Stimulated activated CD4-positive, alpha-beta T cell treated with anti-CD3 and anti-CD28 coated beads, Interleukin-12 subunit alpha, Interleukin-12 subunit beta, amount 100 ng/mL, for 48 hours (primary cell): ENCODE results near the gene C15orf40.
A peak's percentile ranks its signal among the peaks of the same experiment; 100 is the strongest.

Source experiments
- DNase-seq, 3 donors: peaks; one replicate each; pipeline ENCODE4 v3.0.0-alpha.2; 2020; ENCODE audit warnings: low read depth in 2 of 3, low spot score in 1 of 3

Gene C15orf40

DNA sequence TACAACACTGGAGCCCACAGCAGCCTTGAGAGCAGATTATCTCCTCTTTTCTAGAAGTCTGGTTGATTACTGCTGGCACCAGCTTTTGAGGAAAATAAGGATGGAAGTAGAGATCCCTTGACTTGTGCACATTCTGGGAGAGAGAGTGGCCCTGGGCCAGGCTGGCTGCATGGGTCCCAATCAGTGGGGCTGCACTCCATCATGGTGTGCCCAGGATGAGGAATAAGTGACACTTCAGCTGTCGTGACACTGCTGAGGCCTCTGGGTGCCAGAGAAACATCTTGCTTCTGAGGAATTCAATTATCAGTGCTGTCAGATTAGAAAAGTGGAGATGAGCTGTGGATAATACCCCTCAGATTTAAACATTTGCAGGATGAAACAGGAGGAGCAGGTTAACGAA is 16.4 kb downstream of the C15orf40 start:
- no peak for DNase-seq

DNA sequence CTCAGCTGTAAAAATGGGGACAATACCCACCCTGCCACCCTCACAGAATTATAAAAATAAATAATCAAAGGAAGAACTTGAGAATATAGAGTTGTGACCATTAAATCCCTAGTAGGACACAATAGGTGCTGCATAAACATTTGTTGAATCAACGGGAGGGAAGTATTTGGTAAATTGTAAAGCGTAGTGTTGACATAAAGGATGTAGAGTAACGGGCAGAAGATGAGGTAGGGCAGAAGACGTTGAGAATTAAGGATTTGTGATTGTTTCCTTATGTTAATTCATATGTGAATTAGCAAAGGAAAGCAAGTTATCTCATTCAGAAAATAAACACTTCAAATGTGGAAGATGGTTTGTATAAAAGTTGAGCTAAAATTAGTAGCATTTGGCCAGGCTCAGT is 18.3 kb downstream of the C15orf40 start:
- DNase-seq = no peak

DNA sequence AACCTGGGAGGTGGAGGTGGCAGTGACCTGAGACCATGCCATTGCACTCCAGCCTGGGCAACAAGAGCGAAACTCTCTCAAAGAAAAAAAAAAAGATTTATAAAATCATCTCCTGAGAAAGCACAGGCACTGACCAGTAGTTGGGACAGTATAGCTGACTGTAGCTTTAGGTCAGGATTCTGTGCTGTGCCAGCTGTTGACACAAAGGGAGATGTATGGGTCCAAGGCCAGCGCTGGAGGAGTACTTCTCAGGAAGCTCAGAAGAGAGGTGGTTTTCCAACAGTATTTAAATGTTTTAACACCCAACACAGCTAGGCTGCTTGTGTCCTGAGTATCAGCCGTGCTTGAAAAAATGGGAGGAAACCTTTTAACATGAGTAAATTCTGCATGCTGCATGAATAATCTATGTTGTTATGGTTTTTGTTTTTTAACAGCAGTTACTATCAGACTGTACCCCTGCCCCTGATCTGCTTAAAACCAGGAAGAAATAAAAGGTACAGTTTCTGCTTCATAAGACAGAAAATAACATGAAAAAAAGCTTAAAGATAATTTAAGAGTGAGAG is 18.9 kb downstream of the C15orf40 start:
- DNase-seq = no peak

DNA sequence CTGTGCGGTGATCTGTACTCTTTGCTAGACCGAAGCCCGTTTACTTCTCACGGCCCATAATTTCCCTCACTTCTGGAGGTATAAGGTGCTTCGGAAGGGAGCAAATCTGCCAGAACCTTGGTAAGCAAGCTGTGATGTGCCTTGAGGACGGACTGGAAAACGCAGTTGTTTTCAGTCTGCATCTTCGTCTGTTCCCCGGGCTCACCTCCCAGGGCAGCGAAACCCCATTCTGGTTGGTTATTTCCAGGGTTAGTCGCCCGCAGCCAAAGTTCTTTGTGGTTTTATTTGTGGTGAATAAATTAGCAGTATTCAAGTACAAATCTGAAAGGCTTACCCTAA is 25.0 kb downstream of the C15orf40 start:
- peak in 2 of 3 donors; percentile 5 to 12 for DNase-seq

DNA sequence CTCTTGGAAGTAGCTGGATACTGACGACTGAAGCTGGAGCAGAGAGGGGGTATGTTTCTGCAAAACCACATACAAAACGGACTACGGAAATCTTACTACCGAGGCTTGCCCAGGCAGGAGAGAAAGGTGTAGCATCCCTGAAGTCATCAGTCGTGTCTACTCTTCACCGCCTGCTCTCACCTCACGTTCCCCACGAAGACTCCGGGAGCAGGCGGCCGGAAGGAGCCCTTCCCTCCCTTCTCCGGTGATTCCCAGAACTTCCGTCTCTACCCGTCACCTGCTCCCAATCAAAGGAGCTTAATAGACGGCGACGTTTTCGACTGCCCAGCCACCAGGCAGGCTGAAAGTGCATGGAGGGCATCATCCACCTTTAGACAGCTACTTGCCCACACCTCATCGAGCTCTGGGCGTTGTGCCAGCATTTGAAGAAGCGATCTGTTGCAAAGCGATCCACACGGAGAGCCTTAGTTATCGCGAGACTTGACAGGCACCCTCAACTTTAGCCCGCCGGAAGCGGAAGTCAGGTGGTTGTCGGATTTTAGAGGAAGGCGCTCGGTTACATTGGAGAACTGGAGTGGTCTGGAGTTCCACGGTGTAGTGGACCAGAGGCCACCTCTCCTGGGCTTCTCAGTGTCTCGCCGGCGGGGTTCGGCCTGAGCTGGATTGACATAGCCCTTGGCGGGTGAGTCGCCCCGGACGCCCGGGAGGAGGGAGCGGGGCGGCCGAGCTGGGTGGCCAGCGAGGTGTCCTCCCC is 25.6 kb downstream of the C15orf40 start, which contains the start of gene RAMAC:
Gene RAMAC, plus strand, starts transcription at position 523 of the 754 bp plus-strand sequence. CDS start 2,809 bp downstream, outside the sequence.
- peak; percentile 85 to 88 (median 87) for DNase-seq

DNA sequence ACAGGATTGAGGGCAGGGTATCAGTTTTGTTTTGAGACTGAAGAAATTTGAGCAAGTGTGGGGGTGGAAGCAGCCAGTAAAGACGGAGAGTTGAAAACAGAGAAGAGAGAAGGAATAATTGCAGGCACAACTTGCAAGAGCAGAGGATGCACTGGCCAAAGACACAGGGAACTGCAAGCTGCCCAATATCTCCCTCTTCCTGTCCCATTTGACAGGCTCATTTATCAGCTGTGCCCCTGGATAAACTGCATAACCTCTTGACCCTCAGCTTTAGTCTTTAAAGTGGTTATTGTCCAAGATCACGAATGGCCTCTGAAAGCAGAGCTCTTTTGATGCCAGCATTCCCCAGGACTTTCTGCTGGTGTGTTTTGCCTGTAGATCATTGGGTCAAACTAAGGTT is 30.5 kb downstream of the C15orf40 start:
- DNase-seq = no peak

DNA sequence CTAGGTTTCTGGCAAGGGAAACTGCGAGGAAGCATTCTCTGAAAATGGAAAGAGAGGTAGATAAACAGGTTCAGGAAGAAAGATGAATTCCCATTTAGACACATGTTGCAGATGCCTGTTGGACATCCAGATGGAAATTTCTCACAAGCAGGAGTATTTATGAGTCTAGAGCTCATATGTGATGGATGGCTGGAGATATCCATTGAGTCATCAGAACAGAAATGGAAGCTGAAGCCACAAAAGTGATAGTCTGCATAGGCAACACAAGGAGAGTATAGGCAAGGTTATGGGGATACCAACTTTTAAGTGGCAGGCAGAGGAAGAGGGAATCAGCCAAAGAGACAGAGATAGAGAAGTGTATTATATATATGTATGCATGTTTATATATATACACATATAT is 31.7 kb downstream of the C15orf40 start:
- no peak for DNase-seq

DNA sequence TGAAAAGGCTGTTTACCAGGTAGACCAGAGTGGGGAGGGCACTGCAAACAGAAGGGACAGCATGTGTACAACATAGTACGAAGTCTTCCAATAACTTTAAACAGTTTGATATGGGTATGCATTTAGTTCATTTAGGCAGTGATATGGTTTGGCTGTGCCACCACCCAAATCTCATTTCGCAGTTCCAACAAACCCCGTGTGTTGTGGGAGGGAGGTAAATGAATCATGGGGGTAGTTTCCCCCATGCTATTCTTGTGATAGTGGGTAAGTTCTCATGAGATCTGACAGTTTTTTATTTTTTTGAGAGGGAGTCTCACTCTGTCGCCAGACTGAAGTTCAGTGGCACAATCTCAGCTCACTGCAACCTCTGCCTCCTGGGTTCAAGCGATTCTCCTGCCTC is 33.0 kb downstream of the C15orf40 start:
- no peak for DNase-seq

DNA sequence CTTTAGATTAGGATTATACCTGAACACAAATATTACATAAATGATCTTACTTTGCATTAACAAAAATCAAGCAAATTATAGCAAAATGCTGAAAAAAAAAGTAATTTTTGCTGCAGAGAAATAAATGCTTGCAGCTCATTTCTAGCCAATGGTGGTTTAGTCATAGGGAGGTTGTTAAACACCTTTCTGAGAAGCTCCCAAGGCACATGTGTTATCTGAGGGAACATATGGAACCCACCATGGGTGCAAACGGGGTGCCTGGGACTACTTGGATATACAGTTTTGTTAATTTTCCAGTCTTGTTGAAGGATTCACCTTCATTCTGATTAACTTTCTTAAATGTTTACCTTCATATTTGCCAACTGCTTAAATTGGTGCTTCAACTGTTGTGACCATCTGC is 34.4 kb downstream of the C15orf40 start:
- DNase-seq = no peak

DNA sequence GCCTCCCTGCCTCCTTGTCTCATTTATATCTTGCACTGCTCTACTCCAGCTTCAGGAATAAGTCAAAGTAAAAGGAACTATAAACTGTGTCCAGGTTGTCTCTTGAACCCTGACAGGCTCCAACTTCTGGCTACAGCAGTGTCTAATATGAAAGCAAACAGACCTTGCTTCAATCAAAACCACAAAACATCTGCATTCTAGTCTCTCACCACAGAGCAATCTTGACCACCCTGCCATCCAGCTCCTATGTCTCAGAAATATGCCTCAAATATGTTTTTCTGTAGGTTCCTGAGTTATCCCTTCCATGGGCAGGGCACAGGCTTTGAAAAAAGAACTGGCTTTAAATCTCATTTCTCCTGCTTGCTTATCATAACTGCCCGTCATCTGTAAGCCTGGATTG is 38.4 kb downstream of the C15orf40 start:
- DNase-seq = no peak

DNA sequence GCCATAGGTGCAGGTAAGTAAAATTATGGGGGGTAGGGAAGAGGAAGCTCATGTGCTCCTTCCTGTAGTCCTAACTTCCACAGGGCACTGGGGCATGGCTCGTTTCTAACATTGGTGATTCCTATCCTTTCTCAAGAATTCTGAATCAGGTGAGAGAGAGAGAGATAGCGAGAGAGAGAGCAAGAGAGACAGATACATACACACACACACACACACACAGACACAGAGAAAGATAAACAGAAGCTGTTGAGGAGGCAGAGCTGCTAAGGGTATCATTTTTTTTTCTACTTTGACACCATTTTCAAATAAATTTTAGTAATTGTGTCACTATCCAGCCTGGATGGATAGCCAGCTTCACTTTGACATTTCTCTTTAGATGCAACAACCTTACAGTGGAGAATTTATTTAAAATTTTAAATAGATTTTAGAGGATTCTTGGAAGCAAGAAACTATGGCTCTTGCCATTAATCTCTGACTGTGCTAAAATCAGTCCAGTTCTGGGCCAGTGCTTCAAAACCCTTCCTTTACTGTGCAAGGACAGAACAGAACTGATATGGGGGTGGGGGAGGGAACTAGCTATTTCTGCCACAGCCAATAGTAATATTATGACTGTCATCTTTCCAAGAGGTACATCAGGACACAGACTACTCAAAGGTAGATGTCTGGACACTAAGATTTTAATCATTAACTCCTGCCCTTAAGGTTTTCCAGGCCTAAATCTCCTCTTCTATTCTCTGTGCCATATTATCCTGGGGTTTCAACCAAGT is 40.0 kb downstream of the C15orf40 start:
- no peak for DNase-seq

DNA sequence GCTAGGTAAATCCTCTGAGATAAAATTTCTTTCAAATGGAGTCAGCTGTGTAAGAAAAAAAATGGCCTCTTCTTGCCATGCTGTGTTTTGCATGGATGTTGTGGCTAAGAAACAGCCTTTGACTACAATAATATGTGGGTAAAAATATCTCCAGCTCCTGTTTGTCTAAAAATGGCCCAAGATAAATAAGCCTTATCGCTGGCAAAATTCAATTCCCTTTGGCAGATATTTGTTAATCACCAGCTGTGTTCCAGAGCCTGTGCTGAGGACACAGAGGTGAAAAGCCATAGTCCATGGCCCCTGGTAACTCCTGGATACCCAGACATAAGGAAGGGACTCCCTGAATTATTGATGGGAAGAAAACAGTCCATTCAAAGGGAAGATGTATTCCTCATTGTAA is 40.7 kb downstream of the C15orf40 start:
- no peak for DNase-seq

DNA sequence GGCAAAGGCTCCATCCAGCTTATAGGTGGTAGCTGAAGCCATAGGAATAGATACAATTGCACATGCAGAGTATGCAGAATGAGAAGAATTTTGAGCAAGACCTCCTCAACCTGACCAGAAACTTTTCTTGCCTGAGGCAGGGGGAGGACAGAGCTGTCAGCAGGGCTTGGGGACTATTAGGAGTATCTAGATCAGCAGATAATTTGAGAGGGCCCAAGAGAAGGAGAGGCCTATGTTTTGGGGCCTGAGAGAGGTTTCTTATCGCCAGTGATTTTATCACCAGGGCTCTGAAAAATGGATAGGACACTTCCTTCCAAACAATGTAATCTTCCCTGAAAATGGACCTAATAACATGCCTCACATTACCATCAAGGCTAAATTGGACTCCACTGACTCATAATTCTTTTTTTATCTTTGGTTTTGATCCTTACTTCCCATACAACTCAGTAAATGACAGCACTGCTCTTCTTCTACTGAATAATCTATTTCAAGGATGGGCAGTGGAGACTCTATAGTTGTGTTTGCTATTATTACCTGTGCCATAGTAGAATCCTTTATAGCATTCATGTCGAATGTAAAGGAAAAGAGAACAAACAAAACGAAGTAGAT is 41.3 kb downstream of the C15orf40 start:
- no peak for DNase-seq

DNA sequence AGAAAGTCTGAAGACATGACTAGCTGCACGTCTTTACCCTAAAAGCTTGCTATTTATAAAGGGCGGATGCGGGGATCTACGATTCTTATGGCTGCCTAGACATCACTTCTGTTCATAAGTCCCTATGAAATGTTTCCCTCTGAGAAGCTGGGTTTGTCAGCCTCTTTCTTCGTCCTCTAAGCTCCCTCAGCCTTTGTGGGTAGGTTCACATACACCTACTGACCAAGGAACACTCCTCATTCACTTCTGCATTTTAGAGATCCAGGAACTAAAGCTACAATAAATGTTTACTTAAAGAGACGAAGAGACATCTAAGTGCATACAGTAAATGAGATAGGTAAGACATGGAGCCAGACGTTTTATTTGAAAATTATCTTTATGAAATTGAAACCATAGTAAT is 42.1 kb downstream of the C15orf40 start:
- no peak for DNase-seq

DNA sequence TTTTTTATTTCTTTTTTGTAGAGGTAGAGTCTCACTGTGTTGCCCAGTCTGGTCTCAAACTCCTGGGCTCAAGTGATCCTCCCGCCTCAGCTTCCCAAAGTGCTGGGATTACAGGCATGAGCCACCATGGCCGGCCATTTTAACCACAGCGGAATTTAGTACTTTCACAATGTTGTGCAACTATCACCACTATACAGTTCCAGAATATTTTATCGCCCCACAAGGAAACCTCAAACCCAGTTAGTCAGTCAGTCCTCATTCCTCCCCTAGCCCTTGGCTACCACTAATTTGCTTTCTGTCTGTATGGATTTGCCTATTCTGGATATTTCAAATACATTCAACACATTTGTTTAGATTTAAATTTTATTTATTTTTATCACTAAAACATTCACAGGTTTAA is 43.4 kb downstream of the C15orf40 start:
- no peak for DNase-seq

DNA sequence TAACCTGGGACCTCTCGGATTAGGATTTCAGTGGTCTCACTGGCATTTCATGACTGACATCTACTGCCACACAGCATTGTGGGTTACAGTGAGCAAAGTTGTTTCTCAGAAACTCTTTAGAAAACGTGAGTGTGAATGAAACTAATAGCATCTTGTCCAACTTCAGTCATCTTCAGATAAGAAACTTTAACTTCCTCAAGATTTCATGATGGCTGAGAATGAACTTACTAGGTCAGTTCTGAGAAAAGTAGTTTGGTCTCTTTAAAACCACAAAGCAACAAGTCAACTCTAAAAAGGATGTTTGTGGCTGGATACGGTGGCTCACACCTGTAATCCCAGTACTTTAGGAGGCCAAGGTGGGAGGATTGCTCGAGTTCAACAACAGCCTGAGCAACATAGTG is 44.8 kb downstream of the C15orf40 start:
- no peak for DNase-seq

DNA sequence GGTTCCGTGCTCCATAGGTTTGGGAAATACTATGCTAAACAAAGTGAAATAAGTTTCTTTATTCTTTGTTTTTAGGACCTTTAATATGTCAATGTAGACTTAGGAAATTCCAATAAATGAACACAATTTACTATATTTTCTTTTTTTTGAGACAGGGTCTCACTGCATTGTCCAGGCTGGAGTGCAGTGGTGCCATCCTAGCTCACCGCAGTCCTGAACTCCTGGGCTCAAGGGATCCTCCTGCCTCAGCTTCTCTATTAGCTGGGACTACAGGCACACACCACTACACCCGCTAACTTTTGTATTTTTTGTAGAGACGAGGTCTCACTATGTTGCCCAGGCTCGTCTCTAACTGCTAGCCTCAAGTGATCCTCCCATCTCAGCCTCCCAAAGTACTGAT is 46.5 kb downstream of the C15orf40 start:
- no peak for DNase-seq

DNA sequence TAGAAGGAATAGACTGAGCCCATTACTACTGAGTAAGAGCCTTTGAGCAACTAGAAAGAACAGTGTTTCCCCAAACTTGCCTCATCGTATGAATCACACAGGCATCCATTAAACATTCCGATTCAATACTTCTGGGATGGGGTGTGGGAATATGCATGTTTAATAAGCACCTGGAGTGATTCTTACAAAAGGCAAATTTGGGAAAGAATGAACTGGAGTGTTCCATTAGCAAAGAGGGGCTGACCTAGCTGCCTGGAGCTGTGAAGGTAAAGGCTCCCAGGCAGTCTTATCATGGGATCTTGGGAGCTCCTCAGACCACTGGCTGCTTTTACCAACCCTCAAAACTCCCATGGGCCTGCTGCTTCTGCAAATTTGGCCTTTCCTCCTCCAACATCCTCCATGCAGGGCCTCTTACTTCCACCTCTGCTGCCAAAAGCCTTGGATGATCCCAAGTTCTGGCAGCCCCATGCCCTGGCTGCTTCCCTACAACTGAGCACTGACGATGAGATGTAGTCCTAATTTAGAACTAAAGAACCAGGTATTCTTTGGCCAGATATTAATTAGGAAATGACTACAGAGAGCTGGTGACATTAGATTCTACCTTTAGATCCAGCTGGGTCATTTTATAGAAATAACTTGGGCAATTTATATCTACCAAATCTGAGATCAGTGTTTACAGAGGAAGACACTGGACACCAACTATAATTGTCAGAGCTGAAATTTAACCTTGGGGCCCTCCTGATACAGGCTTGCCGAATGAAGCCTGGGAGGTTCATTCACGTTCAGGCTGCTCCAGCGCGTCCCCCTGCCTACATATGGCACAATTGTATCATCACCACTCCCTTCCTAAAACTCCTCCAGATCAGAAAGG is 47.7 kb downstream of the C15orf40 start:
- no peak for DNase-seq

DNA sequence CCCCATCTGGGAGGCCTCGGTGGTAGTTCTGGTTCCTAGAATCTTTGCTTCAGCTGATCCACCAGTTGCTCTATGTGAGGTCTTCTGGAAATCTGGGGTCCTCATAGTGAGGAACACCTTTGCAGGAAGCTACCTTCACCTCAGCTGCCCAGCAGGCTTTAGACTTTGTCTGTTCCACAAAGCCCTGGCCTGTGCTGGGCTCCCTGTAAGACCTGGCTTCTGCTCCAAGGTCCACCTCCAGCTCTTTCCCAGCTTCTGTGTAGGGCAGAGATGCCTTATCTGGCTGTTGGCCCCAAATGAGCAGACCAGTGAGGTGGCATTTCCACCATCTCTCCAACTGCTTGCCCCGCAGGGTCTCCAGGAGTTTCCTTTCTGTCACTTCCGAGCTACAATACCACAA is 50.7 kb downstream of the C15orf40 start:
- no peak for DNase-seq

DNA sequence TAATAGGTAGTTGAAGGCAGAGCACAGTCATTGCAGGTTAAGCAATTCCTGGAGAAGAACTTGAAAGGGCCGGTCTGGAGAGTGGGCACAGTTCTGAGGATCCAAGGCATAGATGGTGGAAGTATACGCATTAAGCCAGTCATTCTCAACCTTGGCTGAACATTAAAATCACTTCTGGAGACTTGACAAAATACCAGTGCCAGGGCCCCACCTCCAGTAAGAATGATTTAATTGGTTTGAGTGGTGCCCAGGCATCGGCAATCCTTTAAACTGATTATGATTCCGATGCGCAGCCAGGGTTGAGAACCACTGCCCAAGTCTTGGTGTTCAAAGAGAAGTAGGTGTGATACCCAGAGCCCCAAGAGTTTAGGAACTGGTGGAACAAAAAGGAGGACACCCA is 52.0 kb downstream of the C15orf40 start:
- DNase-seq = no peak

DNA sequence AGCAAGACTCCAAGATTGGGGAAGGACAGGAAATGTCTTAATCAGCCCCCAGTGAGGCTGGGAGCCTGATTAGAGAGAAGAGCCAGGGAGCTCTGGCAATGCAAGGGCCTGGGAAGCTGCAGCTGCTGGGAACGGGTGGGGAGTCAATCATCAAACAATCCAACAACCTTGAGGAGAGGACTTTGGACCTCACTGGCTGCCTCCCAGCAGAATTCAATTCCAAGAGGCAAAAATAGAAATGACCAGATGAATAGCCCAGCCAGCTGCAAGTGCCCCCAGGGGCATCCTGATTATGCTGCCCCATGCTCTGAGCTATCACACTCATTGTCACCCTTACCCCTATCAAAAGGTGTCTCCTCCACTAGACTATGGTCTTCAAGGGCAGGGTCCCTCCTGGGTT is 52.8 kb downstream of the C15orf40 start:
- no peak for DNase-seq
